ENCODE results near the gene SH2D6. TPM values are rescaled to one million over a fixed set of nuclear protein-coding genes. Genes with fewer than 3 reads are reported as not detected.
A peak's percentile ranks its signal among the peaks of the same experiment; 100 is the strongest.
"Not testable (repeated sequence)": the region's sequence is repeated elsewhere in the genome, so short reads cannot be mapped to it uniquely, and the experiment has no call there.

The SH2D6 gene
- total and polyA plus RNA-seq, 3 experiments from 2014 or later, result 0.63 to 1.4 TPM; not detected in 1

GRCh38 chr2:85439569-85439968 lies 21.1 kb downstream of the SH2D6 start:
- H3K9me3 ChIP-seq (ENCODE audit: low read length); H3K36me3 ChIP-seq (ENCODE audit: insufficient read depth, low read length); H3K36me3 Mint-ChIP-seq; H3K9me3 Mint-ChIP-seq; H3K4me3 ChIP-seq (ENCODE audit: low read length); H3K27me3 ChIP-seq (ENCODE audit: insufficient read depth, low read length, poor library complexity, severe bottlenecking); DNase-seq; H3K27ac ChIP-seq (ENCODE audit: low read depth, low read length); H3K27me3 Mint-ChIP-seq: not testable (repeated sequence)
- peak overlapping the region in 4 of 8 donors; percentile 29 to 99 (median 80) for H3K27ac Mint-ChIP-seq
- H3K4me1 ChIP-seq (ENCODE audit: insufficient read depth, low read length), result peaks cover 22% of the 10 kb centered on the region
- POLR2A ChIA-PET, result interaction anchor here (0.6 to 3.0 kb wide), 3 partner anchors 80 to 101 kb away, joined by 5 to 39 read pairs (median 8); partner anchors contain the start of gene MAT2A
- H3K4me3 Mint-ChIP-seq, result peak overlapping the region in 4 of 7 donors; percentile 29 to 66 (median 58)
- peaks cover 12 to 27% (median 17%) of the 10 kb centered on the region in 3 donors for H3K4me1 Mint-ChIP-seq
- CTCF ChIA-PET, result interaction anchor here (1.2 to 2.6 kb wide), 3 partner anchors 11 to 98 kb away, joined by 3 to 11 read pairs (median 6); partner anchors contain the start of gene MAT2A

- Mint-ChIP-seq H3K36me3 (no peaks in the 10 kb centered on the region), H3K9me3 (no peaks in the 10 kb centered on the region), H3K4me1 (peaks cover 12 to 27% (median 17%) of the 10 kb centered on the region in 3 donors), H3K27ac (peak overlapping the region in 6 of 8 donors; percentile 32 to 81 (median 54)), H3K4me3 (peak overlapping the region in 4 of 7 donors; percentile 13 to 58 (median 31)), H3K27me3 (peaks cover 0 to 1% of the 10 kb centered on the region in 2 donors)
- peaks cover 22% of the 10 kb centered on the region for H3K4me1 ChIP-seq (ENCODE audit: insufficient read depth, low read length)
- H3K9me3 ChIP-seq (ENCODE audit: low read length), result no peaks in the 10 kb centered on the region
- no peak for DNase-seq
- H3K27me3 ChIP-seq (ENCODE audit: insufficient read depth, low read length, poor library complexity, severe bottlenecking), result no peaks in the 10 kb centered on the region
- CTCF ChIA-PET, result interaction anchor here (1.2 to 1.7 kb wide), 3 partner anchors 12 to 20 kb away, joined by 3 to 6 read pairs (median 3); no protein-coding TSS in a partner anchor
- no peaks in the 10 kb centered on the region for H3K36me3 ChIP-seq (ENCODE audit: insufficient read depth, low read length)
- POLR2A ChIA-PET, result interaction anchor here (0.6 to 1.6 kb wide), 2 partner anchors 100 to 109 kb away, joined by 3 to 5 read pairs; no protein-coding TSS in a partner anchor
- H3K27ac ChIP-seq (ENCODE audit: low read depth, low read length), result no peak overlapping the region
- H3K4me3 ChIP-seq (ENCODE audit: low read length), result no peak overlapping the region
Observed at GRCh38 chr2:85439986-85440385, 21.5 kb downstream of the SH2D6 start.

GRCh38 chr2:85440729-85441128 lies 22.2 kb downstream of the SH2D6 start:
- H3K27ac Mint-ChIP-seq, result peak overlapping the region in 2 of 8 donors; percentile 35 to 62
- no peak overlapping the region for H3K4me3 Mint-ChIP-seq
- POLR2A ChIA-PET, result interaction anchor here (0.5 to 1.6 kb wide), 3 partner anchors 100 to 132 kb away, joined by 3 to 5 read pairs (median 3); no protein-coding TSS in a partner anchor
- Histone ChIP-seq H3K4me1 (ENCODE audit: insufficient read depth, low read length) (peaks cover 22% of the 10 kb centered on the region), H3K27me3 (ENCODE audit: insufficient read depth, low read length, poor library complexity, severe bottlenecking) (no peaks in the 10 kb centered on the region), H3K4me3 (ENCODE audit: low read length) (no peak overlapping the region), H3K9me3 (ENCODE audit: low read length) (no peaks in the 10 kb centered on the region), H3K36me3 (ENCODE audit: insufficient read depth, low read length) (no peaks in the 10 kb centered on the region), H3K27ac (ENCODE audit: low read depth, low read length) (no peak overlapping the region)
- no peak for DNase-seq
- CTCF ChIA-PET, result interaction anchor here (1.2 to 1.7 kb wide), 4 partner anchors 12 to 112 kb away, joined by 3 to 8 read pairs (median 4); no protein-coding TSS in a partner anchor
- no peaks in the 10 kb centered on the region for H3K9me3 Mint-ChIP-seq
- no peaks in the 10 kb centered on the region for H3K36me3 Mint-ChIP-seq
- H3K27me3 Mint-ChIP-seq, result peaks cover 0 to 2% of the 10 kb centered on the region in 2 donors
- peaks cover 12 to 27% (median 17%) of the 10 kb centered on the region in 3 donors for H3K4me1 Mint-ChIP-seq

GRCh38 chr2:85441864-85442263 lies 23.4 kb downstream of the SH2D6 start:
- Histone ChIP-seq H3K27ac (ENCODE audit: low read depth, low read length) (no peak overlapping the region), H3K4me3 (ENCODE audit: low read length) (no peak overlapping the region), H3K4me1 (ENCODE audit: insufficient read depth, low read length) (peaks cover 21% of the 10 kb centered on the region), H3K36me3 (ENCODE audit: insufficient read depth, low read length) (no peaks in the 10 kb centered on the region), H3K27me3 (ENCODE audit: insufficient read depth, low read length, poor library complexity, severe bottlenecking) (no peaks in the 10 kb centered on the region), H3K9me3 (ENCODE audit: low read length) (no peaks in the 10 kb centered on the region)
- no peak overlapping the region for H3K27ac Mint-ChIP-seq
- no peak for DNase-seq
- H3K4me3 Mint-ChIP-seq, result no peak overlapping the region
- peaks cover 10 to 26% (median 15%) of the 10 kb centered on the region in 3 donors for H3K4me1 Mint-ChIP-seq
- CTCF ChIA-PET, result interaction anchor here (1.0 to 1.5 kb wide), 2 partner anchors 14 to 111 kb away, joined by 3 to 8 read pairs; no protein-coding TSS in a partner anchor
- no peaks in the 10 kb centered on the region for H3K36me3 Mint-ChIP-seq
- peaks cover 0 to 2% of the 10 kb centered on the region in 2 donors for H3K27me3 Mint-ChIP-seq
- H3K9me3 Mint-ChIP-seq, result no peaks in the 10 kb centered on the region
- POLR2A ChIA-PET, result no interaction called here

- no peaks in the 10 kb centered on the region for H3K9me3 ChIP-seq (ENCODE audit: low read length)
- no peak overlapping the region for H3K4me3 ChIP-seq (ENCODE audit: low read length)
- CTCF ChIA-PET, result no interaction called here
- Mint-ChIP-seq H3K9me3 (no peaks in the 10 kb centered on the region), H3K4me3 (no peak overlapping the region), H3K27ac (no peak overlapping the region), H3K27me3 (peaks cover 0 to 2% of the 10 kb centered on the region in 2 donors), H3K36me3 (no peaks in the 10 kb centered on the region), H3K4me1 (peaks cover 0 to 5% (median 4%) of the 10 kb centered on the region in 3 donors)
- H3K27ac ChIP-seq (ENCODE audit: low read depth, low read length), result no peak overlapping the region
- DNase-seq, result no peak
- H3K36me3 ChIP-seq (ENCODE audit: insufficient read depth, low read length), result no peaks in the 10 kb centered on the region
- H3K27me3 ChIP-seq (ENCODE audit: insufficient read depth, low read length, poor library complexity, severe bottlenecking), result no peaks in the 10 kb centered on the region
- POLR2A ChIA-PET, result no interaction called here
- peaks cover 6% of the 10 kb centered on the region for H3K4me1 ChIP-seq (ENCODE audit: insufficient read depth, low read length)
Observed at GRCh38 chr2:85444629-85445172, 26.2 kb downstream of the SH2D6 start.

GRCh38 chr2:85445316-85446295 lies 27.1 kb downstream of the SH2D6 start:
- no peak overlapping the region for H3K27ac Mint-ChIP-seq
- H3K9me3 Mint-ChIP-seq, result no peaks in the 10 kb centered on the region

GRCh38 chr2:85446296-85447221 lies 28.0 kb downstream of the SH2D6 start:
- H3K27ac ChIP-seq (ENCODE audit: low read depth, low read length), result no peak overlapping the region
- H3K27ac Mint-ChIP-seq, result peak overlapping the region in 1 of 8 donors; percentile 30
- CTCF ChIA-PET, result interaction anchor here (2.4 kb wide), 1 partner anchor 105 kb away, joined by 6 read pairs; no protein-coding TSS in a partner anchor

More at GRCh38 chr2:85445316-85446295, 27.1 kb downstream of the SH2D6 start:
- Histone ChIP-seq H3K4me3 (ENCODE audit: low read length) (no peak overlapping the region), H3K27ac (ENCODE audit: low read depth, low read length) (no peak overlapping the region), H3K27me3 (ENCODE audit: insufficient read depth, low read length, poor library complexity, severe bottlenecking) (no peaks in the 10 kb centered on the region), H3K4me1 (ENCODE audit: insufficient read depth, low read length) (no peaks in the 10 kb centered on the region), H3K9me3 (ENCODE audit: low read length) (no peaks in the 10 kb centered on the region), H3K36me3 (ENCODE audit: insufficient read depth, low read length) (no peaks in the 10 kb centered on the region)
- DNase-seq, result no peak
- Mint-ChIP-seq H3K36me3 (no peaks in the 10 kb centered on the region), H3K4me1 (no peaks in the 10 kb centered on the region), H3K27me3 (peaks cover 0 to 2% of the 10 kb centered on the region in 2 donors), H3K4me3 (no peak overlapping the region)
- CTCF ChIA-PET, result interaction anchor here (2.4 kb wide), 1 partner anchor 106 kb away, joined by 6 read pairs; no protein-coding TSS in a partner anchor
- POLR2A ChIA-PET, result no interaction called here

More at GRCh38 chr2:85446296-85447221, 28.0 kb downstream of the SH2D6 start:
- no peak overlapping the region for H3K4me3 Mint-ChIP-seq
- no peak for DNase-seq
- H3K4me1 Mint-ChIP-seq, result no peaks in the 10 kb centered on the region
- no peaks in the 10 kb centered on the region for H3K9me3 Mint-ChIP-seq
- POLR2A ChIA-PET, result no interaction called here
- Histone ChIP-seq H3K36me3 (ENCODE audit: insufficient read depth, low read length) (no peaks in the 10 kb centered on the region), H3K4me1 (ENCODE audit: insufficient read depth, low read length) (no peaks in the 10 kb centered on the region), H3K27me3 (ENCODE audit: insufficient read depth, low read length, poor library complexity, severe bottlenecking) (no peaks in the 10 kb centered on the region), H3K9me3 (ENCODE audit: low read length) (no peaks in the 10 kb centered on the region), H3K4me3 (ENCODE audit: low read length) (no peak overlapping the region)
- peaks cover 0 to 2% of the 10 kb centered on the region in 2 donors for H3K27me3 Mint-ChIP-seq
- no peaks in the 10 kb centered on the region for H3K36me3 Mint-ChIP-seq

Data from CD8-positive, alpha-beta memory T cell (primary cell).